HepG2 (cell line): ENCODE results near the gene C5AR1. TPM values are rescaled to one million over a fixed set of nuclear protein-coding genes. Genes with fewer than 3 reads are reported as not detected.

Experiments
- ATF3 ChIP-seq: sonication (generic); formaldehyde crosslinking; IDR thresholded peaks from 2 replicates; pipeline ENCODE4 v1.4.0; 2020; ENCODE audit warnings: missing genetic modification reagents
- ATF6 ChIP-seq: sonication (generic); formaldehyde crosslinking; conservative IDR thresholded peaks from 2 replicates; pipeline ENCODE4 v1.4.0; 2020; ENCODE audit warnings: missing genetic modification reagents
- ESRRA ChIP-seq: sonication (generic); formaldehyde crosslinking; IDR thresholded peaks from 2 replicates; pipeline ENCODE4 v1.5.1; 2020; ENCODE audit warnings: mild to moderate bottlenecking, low read depth, missing genetic modification reagents
- HIVEP1 ChIP-seq: sonication (generic); formaldehyde crosslinking; IDR thresholded peaks from 2 replicates; pipeline ENCODE4 v1.4.0; 2020; ENCODE audit warnings: mild to moderate bottlenecking, missing genetic modification reagents
- KAT8 ChIP-seq: IDR thresholded peaks from 2 replicates; pipeline ENCODE4 v1.6.1; 2016; ENCODE audit warnings: missing genetic modification reagents, missing compliant biosample characterization
- KLF9 ChIP-seq: IDR thresholded peaks from 2 replicates; pipeline ENCODE4 v1.6.1; 2016; ENCODE audit warnings: low read depth
- MTF1 ChIP-seq: sonication (generic); formaldehyde crosslinking; IDR thresholded peaks from 2 replicates; pipeline ENCODE4 v1.5.0; 2020; ENCODE audit warnings: missing genetic modification reagents
- MXD4 ChIP-seq: IDR thresholded peaks from 2 replicates; pipeline ENCODE4 v1.6.1; 2016; ENCODE audit warnings: mild to moderate bottlenecking, missing biosample characterization, missing genetic modification reagents
- PRDM10 ChIP-seq: sonication (generic); formaldehyde crosslinking; IDR thresholded peaks from 2 replicates; pipeline ENCODE4 v1.4.0; 2020; ENCODE audit warnings: low read depth, missing genetic modification reagents
- RCOR2 ChIP-seq: IDR thresholded peaks from 2 replicates; pipeline ENCODE4 v1.6.1; 2016; ENCODE audit warnings: missing biosample characterization, missing genetic modification reagents
- RNF2 ChIP-seq: fragments of 450-650 bp; conservative IDR thresholded peaks from 2 replicates; pipeline ENCODE4 v1.6.1; 2016; ENCODE audit warnings: low read depth
- SIN3B ChIP-seq: fragments of 150-350 bp; IDR thresholded peaks from 2 replicates; pipeline ENCODE4 v1.6.1; 2014; ENCODE audit warnings: low read length
- SMAD3 ChIP-seq: sonication (generic); formaldehyde crosslinking; IDR thresholded peaks from 2 replicates; pipeline ENCODE4 v1.4.0; 2020; ENCODE audit warnings: missing genetic modification reagents
- SNRNP70 ChIP-seq: fragments of 200-400 bp; formaldehyde crosslinking; IDR thresholded peaks from 2 replicates; pipeline ENCODE4 v1.6.1; 2017; ENCODE audit warnings: mild to moderate bottlenecking, low read depth, low read length, moderate library complexity
- SRSF9 ChIP-seq: fragments of 200-400 bp; formaldehyde crosslinking; IDR thresholded peaks from 2 replicates; pipeline ENCODE4 v1.6.1; 2018; ENCODE audit warnings: borderline replicate concordance, mild to moderate bottlenecking, low read depth, low read length; ENCODE audit not compliant: insufficient read depth, poor library complexity, severe bottlenecking
- TBX2 ChIP-seq: sonication (generic); formaldehyde crosslinking; IDR thresholded peaks from 2 replicates; pipeline ENCODE4 v1.5.0; 2020; ENCODE audit warnings: missing genetic modification reagents, mild to moderate bottlenecking, borderline replicate concordance
- TEAD3 ChIP-seq: optimal IDR thresholded peaks from 2 replicates; pipeline ENCODE3; 2016; ENCODE audit warnings: borderline replicate concordance
- ZC3H13 ChIP-seq: sonication (generic); formaldehyde crosslinking; IDR thresholded peaks from 2 replicates; pipeline ENCODE4 v1.8.1; 2023; ENCODE audit warnings: mild to moderate bottlenecking, missing genetic modification reagents, moderate library complexity
- ZNF432 ChIP-seq: sonication (generic); formaldehyde crosslinking; IDR thresholded peaks from 2 replicates; pipeline ENCODE4 v1.5.0; 2020; ENCODE audit warnings: missing genetic modification reagents, mild to moderate bottlenecking, borderline replicate concordance
- ZNF549 ChIP-seq: sonication (generic); formaldehyde crosslinking; IDR thresholded peaks from 2 replicates; pipeline ENCODE4 v1.5.0; 2020; ENCODE audit warnings: missing genetic modification reagents
- ZNF570 ChIP-seq: sonication (generic); formaldehyde crosslinking; IDR thresholded peaks from 2 replicates; pipeline ENCODE4 v1.4.0; 2020; ENCODE audit warnings: mild to moderate bottlenecking, missing genetic modification reagents, borderline replicate concordance
- ZNF619 ChIP-seq: sonication (generic); formaldehyde crosslinking; IDR thresholded peaks from 2 replicates; pipeline ENCODE4 v1.4.0; 2020; ENCODE audit warnings: mild to moderate bottlenecking, missing genetic modification reagents
- ZNF672 ChIP-seq: sonication (generic); formaldehyde crosslinking; IDR thresholded peaks from 2 replicates; pipeline ENCODE4 v1.8.1; 2022; ENCODE audit warnings: missing genetic modification reagents
- ZNF746 ChIP-seq: sonication (generic); formaldehyde crosslinking; IDR thresholded peaks from 2 replicates; pipeline ENCODE4 v1.8.0; 2022; ENCODE audit warnings: mild to moderate bottlenecking, missing genetic modification reagents
- ZNF75D ChIP-seq: sonication (generic); formaldehyde crosslinking; IDR thresholded peaks from 2 replicates; pipeline ENCODE4 v1.8.1; 2023; ENCODE audit warnings: missing genetic modification reagents, mild to moderate bottlenecking, borderline replicate concordance
- ZNF780A ChIP-seq: sonication (generic); formaldehyde crosslinking; IDR thresholded peaks from 2 replicates; pipeline ENCODE4 v1.8.0; 2022; ENCODE audit warnings: mild to moderate bottlenecking, missing genetic modification reagents, moderate library complexity
- ZNF83 ChIP-seq: sonication (generic); formaldehyde crosslinking; IDR thresholded peaks from 2 replicates; pipeline ENCODE4 v1.4.0; 2020; ENCODE audit warnings: missing genetic modification reagents, mild to moderate bottlenecking, borderline replicate concordance
- polyA plus RNA-seq, 8 experiments: library from polyadenylated mRNA; depleted of rRNA in 3 of 8; stranded (reverse) in 7 of 8; unstranded in 1 of 8; fragments of >200 nt; fragmentation: Illumina TruSeq in 4 of 8; extraction: Trizol in 4 of 8; gene quantifications; 2 replicates each; pipeline versions ENCODE4 v1.2.1 to v1.2.3, GENCODE V29; 2011 to 2016; ENCODE audit warnings: low read depth in 4 of 8, missing spikeins in 1 of 8, mixed read lengths in 1 of 8; ENCODE audit not compliant: insufficient read depth in 1 of 8
- total RNA-seq, 5 experiments: library from RNA; depleted of rRNA; stranded (reverse); fragments of >200 nt; fragmentation: Illumina TruSeq; extraction: Trizol; gene quantifications; 2 replicates each; pipeline ENCODE4 v1.2.3, GENCODE V29; 2016; ENCODE audit warnings: low read depth in 1 of 5

Gene C5AR1
- total and polyA plus RNA-seq, 2 of the 13 experiments (the other 11 are each of a cell fraction or from before 2014, with no cell fraction given) = 0.07 to 1.6 TPM

- TF ChIP-seq PRDM10 (CRISPR knock-in tag) = peak; percentile 79; the same call in 1 of the 2 replicates
- TF ChIP-seq SIN3B = no peak
- TF ChIP-seq SMAD3 (CRISPR knock-in tag) = peak; percentile 85; the same call in 1 of the 2 replicates
- TF ChIP-seq ZNF83 (CRISPR knock-in tag) = no peak
- TF ChIP-seq KAT8 = peak; percentile 73
- no peak for TF ChIP-seq ZC3H13
- TF ChIP-seq KLF9 (CRISPR knock-in tag) = 0 out of 2 replicates have a peak, but pooled peaks have one; percentile 43
- no peak for TF ChIP-seq ZNF432 (CRISPR knock-in tag)
- TF ChIP-seq ESRRA = peak; percentile 78
- no peak for TF ChIP-seq ZNF75D (CRISPR knock-in tag)
- no peak for TF ChIP-seq SNRNP70
- 0 out of 2 replicates have a peak, but pooled peaks have one; percentile 27 for TF ChIP-seq ATF6 (CRISPR knock-in tag)
- TF ChIP-seq ZNF570 (CRISPR knock-in tag) = no peak
- no peak for TF ChIP-seq ZNF672
- TF ChIP-seq ATF3 (CRISPR knock-in tag) = peak; percentile 97
- TF ChIP-seq ZNF619 (CRISPR knock-in tag) = no peak
- peak; percentile 96 for TF ChIP-seq HIVEP1 (CRISPR knock-in tag)
- peak; percentile 68; the same call in 1 of the 2 replicates for TF ChIP-seq ZNF746 (CRISPR knock-in tag)
- TF ChIP-seq RCOR2 = peak; percentile 82
- no peak for TF ChIP-seq MTF1 (CRISPR knock-in tag)
- no peak for TF ChIP-seq RNF2
- TF ChIP-seq TEAD3 (CRISPR knock-in tag) = peak; percentile 96
- no peak for TF ChIP-seq MXD4 (CRISPR knock-in tag)
- TF ChIP-seq SRSF9 = no peak
- peak; percentile 95 for TF ChIP-seq TBX2 (CRISPR knock-in tag)
- no peak for TF ChIP-seq ZNF549 (CRISPR knock-in tag)
- TF ChIP-seq ZNF780A (CRISPR knock-in tag) = 0 out of 2 replicates have a peak, but pooled peaks have one; percentile 38
Measured at GRCh38 chr19:47315125-47315821, 5.6 kb downstream of the C5AR1 start (continued).
